NCI-H2107 (cell line): ENCODE results near the gene CUBN.
"Not testable (repeated sequence)": the region's sequence is repeated elsewhere in the genome, so short reads cannot be mapped to it uniquely, and the experiment has no call there.

Experiments
- DNase-seq: peaks from one replicate; lab custom pipeline; 2025; lab: John Stamatoyannopoulos, UW

The CUBN gene

GRCh38 chr10:17140386-17140761 is 10.8 kb upstream of the CUBN start:
- DNase-seq, result no peak

GRCh38 chr10:17138460-17139042 is 8.9 kb upstream of the CUBN start:
- no peak for DNase-seq

GRCh38 chr10:17134737-17135260 is 5.2 kb upstream of the CUBN start:
- DNase-seq, result no peak

GRCh38 chr10:17134282-17134681 is 4.7 kb upstream of the CUBN start:
- no peak for DNase-seq

GRCh38 chr10:17128261-17128660 is 1.4 kb downstream of the CUBN start:
- no peak for DNase-seq

- no peak for DNase-seq
Observed at GRCh38 chr10:17126327-17126726, 3.3 kb downstream of the CUBN start.

- no peak for DNase-seq
Observed at GRCh38 chr10:17125206-17125893, 4.3 kb downstream of the CUBN start.

GRCh38 chr10:17123961-17124360 is 5.7 kb downstream of the CUBN start:
- DNase-seq, result no peak

GRCh38 chr10:17122726-17123661 is 6.6 kb downstream of the CUBN start:
- no peak for DNase-seq

GRCh38 chr10:17122052-17122451 is 7.6 kb downstream of the CUBN start:
- DNase-seq, result no peak

- DNase-seq, result no peak
Observed at GRCh38 chr10:17120694-17121093, 8.9 kb downstream of the CUBN start.

- no peak for DNase-seq
Observed at GRCh38 chr10:17119845-17120244, 9.8 kb downstream of the CUBN start.

GRCh38 chr10:17116193-17116592 is 13.4 kb downstream of the CUBN start:
- DNase-seq, result no peak

GRCh38 chr10:17115683-17116082 is 13.9 kb downstream of the CUBN start:
- no peak for DNase-seq

GRCh38 chr10:17114878-17115444 is 14.7 kb downstream of the CUBN start:
- not testable (repeated sequence) for DNase-seq

- no peak for DNase-seq
Observed at GRCh38 chr10:17113889-17114540, 15.6 kb downstream of the CUBN start.

- DNase-seq, result no peak
Observed at GRCh38 chr10:17113346-17113745, 16.3 kb downstream of the CUBN start.

GRCh38 chr10:17112566-17112965 is 17.0 kb downstream of the CUBN start:
- no peak for DNase-seq

GRCh38 chr10:17109475-17110207 is 20.0 kb downstream of the CUBN start:
- DNase-seq, result no peak

- DNase-seq, result no peak
Observed at GRCh38 chr10:17109046-17109445, 20.6 kb downstream of the CUBN start.

- DNase-seq, result no peak
Observed at GRCh38 chr10:17106991-17107390, 22.6 kb downstream of the CUBN start.
